ENCODE results near the gene SLC25A44. TPM values are rescaled to one million over a fixed set of nuclear protein-coding genes. Genes with fewer than 3 reads are reported as not detected.
"Not testable (repeated sequence)": the region's sequence is repeated elsewhere in the genome, so short reads cannot be mapped to it uniquely, and the experiment has no call there.

Gene SLC25A44
- total RNA-seq, 1 donor from 2014 or later = 9.3 TPM

DNA sequence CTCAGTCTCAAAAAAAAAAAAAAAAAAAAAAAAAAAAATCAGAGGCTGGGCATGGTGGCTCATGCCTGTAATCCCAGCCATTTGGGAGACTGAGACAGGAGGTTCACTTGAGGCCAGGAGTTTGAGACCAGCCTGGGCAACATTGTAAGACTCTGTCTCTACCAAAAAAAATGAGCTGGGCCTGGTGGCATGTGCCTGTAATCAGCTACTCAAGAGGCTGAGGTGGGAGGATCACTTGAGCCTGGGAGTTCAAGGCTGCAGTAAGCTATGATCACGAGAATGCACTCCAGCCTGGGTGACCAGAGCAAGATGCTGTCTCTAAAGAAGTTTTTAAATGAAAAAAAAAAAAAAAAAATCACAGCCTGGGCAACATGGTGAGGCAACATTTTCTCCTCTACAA, 30.2 kb upstream of the SLC25A44 start:
- no peak for DNase-seq (ENCODE audit: low read depth in 2 of 2)

- no peak for DNase-seq (ENCODE audit: low read depth in 2 of 2)
Measured at GRCh38 chr1:156164125-156164831, 29.6 kb upstream of the SLC25A44 start.

DNA sequence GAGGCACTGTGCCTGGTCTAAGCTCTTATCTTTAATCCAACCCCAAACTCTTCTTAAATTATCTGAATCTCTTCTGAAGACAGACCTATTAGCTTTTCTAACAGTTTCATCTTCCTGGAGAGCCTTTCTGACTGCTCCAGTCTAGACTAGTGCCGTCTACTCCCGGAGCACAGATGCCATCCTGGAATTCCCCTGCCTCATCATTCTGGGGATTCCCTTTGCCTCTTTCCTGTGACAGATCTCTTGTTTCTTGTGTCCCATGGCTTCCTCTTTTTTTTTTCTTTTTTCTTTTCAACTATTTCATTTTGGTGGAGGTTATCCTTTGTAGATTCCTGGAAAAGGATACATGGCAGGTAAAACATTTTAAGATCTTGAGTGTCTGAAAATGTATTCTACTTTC, 28.8 kb upstream of the SLC25A44 start:
- DNase-seq (ENCODE audit: low read depth in 2 of 2) = peak; percentile 39 to 60

- DNase-seq (ENCODE audit: low read depth in 2 of 2) = peak; percentile 74 to 82
Measured at GRCh38 chr1:156167536-156167935, 26.4 kb upstream of the SLC25A44 start.

DNA sequence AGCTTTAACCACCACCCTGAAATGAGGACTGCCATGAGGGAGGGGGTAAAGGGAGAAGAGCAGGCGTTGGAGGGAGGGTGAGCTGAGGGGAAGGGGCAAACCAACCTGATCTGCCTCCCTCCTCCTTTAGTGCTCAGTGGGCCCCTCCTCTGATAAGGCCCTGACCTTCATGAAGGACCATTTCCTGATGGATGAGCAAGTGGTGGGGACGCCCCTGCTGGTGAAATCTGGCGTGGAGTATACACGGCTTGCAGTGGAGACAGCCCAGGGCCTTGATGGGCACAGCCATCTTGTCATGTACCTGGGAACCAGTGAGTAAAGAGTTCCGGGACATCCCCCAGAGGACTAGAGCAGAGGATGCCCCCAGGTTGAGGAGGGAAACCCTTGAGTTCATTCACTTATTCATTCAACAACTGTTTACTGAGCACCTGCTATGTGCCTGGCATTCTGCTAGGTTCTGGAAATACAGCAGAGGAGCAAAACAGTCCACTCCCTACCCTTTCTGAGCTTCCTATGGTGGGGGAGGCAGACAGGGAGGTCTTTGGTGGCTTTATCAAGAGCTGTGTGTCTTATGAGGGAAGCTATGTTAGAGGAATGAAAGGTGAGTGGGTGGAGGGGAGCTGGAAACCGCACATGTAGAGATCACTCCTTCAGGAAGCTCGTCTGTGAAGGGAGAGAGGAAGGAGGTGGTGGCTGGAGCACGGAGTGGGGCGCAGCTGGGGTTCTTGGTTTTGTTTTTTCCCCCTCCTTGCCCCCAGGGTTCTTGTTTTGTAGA, 21.0 kb upstream of the SLC25A44 start:
- no peak for DNase-seq (ENCODE audit: low read depth in 2 of 2)

DNA sequence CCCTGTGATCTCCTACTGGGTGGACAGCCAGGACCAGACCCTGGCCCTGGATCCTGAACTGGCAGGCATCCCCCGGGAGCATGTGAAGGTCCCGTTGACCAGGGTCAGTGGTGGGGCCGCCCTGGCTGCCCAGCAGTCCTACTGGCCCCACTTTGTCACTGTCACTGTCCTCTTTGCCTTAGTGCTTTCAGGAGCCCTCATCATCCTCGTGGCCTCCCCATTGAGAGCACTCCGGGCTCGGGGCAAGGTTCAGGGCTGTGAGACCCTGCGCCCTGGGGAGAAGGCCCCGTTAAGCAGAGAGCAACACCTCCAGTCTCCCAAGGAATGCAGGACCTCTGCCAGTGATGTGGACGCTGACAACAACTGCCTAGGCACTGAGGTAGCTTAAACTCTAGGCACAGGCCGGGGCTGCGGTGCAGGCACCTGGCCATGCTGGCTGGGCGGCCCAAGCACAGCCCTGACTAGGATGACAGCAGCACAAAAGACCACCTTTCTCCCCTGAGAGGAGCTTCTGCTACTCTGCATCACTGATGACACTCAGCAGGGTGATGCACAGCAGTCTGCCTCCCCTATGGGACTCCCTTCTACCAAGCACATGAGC, 17.2 kb upstream of the SLC25A44 start:
- DNase-seq (ENCODE audit: low read depth in 2 of 2) = no peak

DNA sequence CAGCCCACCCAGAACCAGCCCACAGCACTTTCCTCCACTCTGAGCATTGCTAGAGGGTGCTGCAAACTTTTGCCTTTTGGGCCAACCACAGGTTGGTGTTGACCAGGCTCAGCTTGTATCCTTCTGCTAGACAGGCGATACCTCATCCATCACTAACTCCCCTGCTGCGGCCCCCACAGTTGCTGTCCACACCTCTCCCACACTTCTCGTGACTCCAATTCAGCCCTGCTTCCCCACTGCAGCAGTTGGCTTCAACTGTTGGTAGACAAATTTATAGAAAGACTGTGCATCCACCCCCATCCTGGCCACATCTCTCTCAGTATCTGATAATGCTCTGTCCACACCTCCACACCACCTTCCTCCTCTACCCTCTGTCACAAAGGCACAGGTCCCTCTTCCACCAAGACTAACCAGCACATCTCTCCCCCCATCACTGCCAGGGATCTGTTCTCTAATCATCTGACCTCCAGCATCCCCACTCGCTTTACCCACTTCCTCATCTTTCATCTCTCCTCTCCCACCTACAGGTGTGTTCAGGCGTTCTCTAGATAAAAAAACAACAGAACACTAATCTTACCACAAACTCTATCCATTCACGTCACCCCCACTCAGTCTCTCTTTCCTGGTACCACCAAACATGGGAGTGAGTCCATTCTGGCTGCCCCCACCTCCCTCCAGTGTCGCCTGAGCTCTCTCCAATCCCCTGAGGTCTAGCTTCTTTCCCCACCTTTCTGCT, 15.8 kb upstream of the SLC25A44 start:
- no peak for DNase-seq (ENCODE audit: low read depth in 2 of 2)

DNA sequence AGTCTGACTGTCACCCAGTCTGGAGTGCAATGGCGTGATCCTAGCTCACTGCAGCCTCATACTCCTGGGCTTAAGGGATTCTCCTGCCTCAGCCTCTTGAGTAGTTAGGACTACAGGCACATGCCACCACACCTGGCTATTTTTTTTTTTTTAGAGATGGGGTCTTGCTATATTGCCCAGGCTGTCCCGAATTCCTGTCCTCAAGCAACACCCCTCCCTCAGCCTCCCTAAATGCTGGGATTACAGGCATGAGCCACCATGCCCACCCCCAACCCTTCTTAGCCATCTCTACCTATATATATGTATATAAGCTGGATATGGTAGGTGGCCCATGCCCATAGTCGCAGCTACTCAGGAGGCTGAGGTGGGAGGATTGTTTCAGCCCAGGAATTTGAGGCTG, 13.4 kb upstream of the SLC25A44 start:
- DNase-seq (ENCODE audit: low read depth in 2 of 2) = no peak

GRCh38 chr1:156181391-156181924, 12.4 kb upstream of the SLC25A44 start:
- DNase-seq (ENCODE audit: low read depth in 2 of 2) = not testable (repeated sequence)

- not testable (repeated sequence) for DNase-seq (ENCODE audit: low read depth in 2 of 2)
Measured at GRCh38 chr1:156182010-156182779, 11.7 kb upstream of the SLC25A44 start.

- DNase-seq (ENCODE audit: low read depth in 2 of 2) = not testable (repeated sequence)
Measured at GRCh38 chr1:156186347-156187177, 7.3 kb upstream of the SLC25A44 start.

- not testable (repeated sequence) for DNase-seq (ENCODE audit: low read depth in 2 of 2)
Measured at GRCh38 chr1:156190265-156190664, 3.6 kb upstream of the SLC25A44 start.

DNA sequence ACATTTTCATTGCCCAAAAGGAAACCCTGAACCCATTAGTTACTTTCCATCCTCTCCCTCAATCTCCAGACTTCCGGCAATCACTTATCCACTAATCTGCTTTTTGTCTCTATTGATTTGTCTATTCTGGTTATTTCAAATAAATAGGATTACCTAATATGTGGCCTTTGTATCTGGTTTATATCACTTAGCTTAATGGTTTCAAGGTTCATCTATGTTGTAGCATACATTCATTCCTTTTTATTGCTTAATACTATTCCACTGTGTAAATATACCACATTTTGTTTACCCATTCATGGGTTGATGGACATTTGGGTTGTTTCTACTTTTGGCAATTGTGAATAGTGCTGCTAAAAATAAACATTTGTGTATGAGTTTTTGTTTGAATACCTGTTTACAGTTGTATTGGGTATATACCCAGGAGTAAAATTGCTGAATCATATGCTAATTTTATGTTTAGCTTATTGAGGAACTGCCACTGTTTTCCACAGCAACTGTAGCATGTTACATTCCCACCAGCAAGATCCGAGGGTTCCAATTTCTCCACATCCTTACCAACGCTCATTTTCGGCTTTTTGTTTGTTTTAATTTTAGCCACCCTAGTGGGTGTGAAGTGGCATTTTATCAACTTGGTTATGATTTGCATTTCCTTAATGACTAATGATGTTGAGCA, 2.5 kb upstream of the SLC25A44 start:
- DNase-seq (ENCODE audit: low read depth in 2 of 2) = no peak

- DNase-seq (ENCODE audit: low read depth in 2 of 2) = no peak
Measured at GRCh38 chr1:156193208-156193487, 756 bp upstream of the SLC25A44 start.

- DNase-seq (ENCODE audit: low read depth in 2 of 2) = peak; percentile 10 to 42
Measured at GRCh38 chr1:156194300-156194652, 372 bp downstream of the SLC25A44 start.

- DNase-seq (ENCODE audit: low read depth in 2 of 2) = no peak
Measured at GRCh38 chr1:156195853-156196252, 1.9 kb downstream of the SLC25A44 start.

DNA sequence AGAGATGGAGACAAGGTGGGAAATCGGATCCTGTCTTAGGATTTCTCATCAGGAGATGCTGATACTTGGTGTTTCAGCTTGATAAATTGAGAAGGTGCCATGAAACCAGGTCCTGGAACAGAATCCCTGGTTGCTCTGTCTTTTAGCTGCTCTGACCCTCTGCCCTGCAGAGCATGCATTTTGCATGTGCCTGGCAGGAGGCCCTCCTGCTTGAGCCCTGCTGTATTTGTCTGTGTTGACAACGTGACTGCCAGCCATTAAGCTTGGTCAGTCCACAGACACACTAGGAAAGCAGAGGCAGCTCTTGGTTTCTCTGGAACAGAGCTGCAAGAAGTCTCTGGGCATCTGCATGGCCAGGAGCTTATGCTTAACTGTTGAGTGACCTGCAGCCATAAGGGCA, 2.5 kb downstream of the SLC25A44 start:
- DNase-seq (ENCODE audit: low read depth in 2 of 2) = no peak

- no peak for DNase-seq (ENCODE audit: low read depth in 2 of 2)
Measured at GRCh38 chr1:156198831-156199349, 5.0 kb downstream of the SLC25A44 start.

- no peak for DNase-seq (ENCODE audit: low read depth in 2 of 2)
Measured at GRCh38 chr1:156200044-156200443, 6.1 kb downstream of the SLC25A44 start.

Measured in lung microvascular endothelial cell (primary cell).